ENCODE results near the gene TRAPPC1. TPM values are rescaled to one million over a fixed set of nuclear protein-coding genes. Genes with fewer than 3 reads are reported as not detected.

Gene TRAPPC1
- total RNA-seq, 1 donor from 2014 or later, result 110 TPM

- H3K9me3 ChIP-seq, result no peaks in the 10 kb centered on the region
- H3K27me3 ChIP-seq (ENCODE audit: low read depth), result no peaks in the 10 kb centered on the region
- H3K36me3 ChIP-seq, result peaks cover 96% of the 10 kb centered on the region
- no peak overlapping the region for H3K27ac ChIP-seq
- TF ChIP-seq CTCF (IDR thresholded peaks at IDR 0.05), result no peak
- intact Hi-C loops (cut with DNase I), result no loop called here
- H3K4me1 ChIP-seq, result no peaks in the 10 kb centered on the region
- DNase-seq (no peak), ATAC-seq (no peak)
- H3K4me3 ChIP-seq, result no peak overlapping the region
Measured at GRCh38 chr17:7897090-7897489, 34.7 kb downstream of the TRAPPC1 start.

- Histone ChIP-seq H3K36me3 (peaks cover 95% of the 10 kb centered on the region), H3K4me3 (no peak overlapping the region), H3K9me3 (no peaks in the 10 kb centered on the region), H3K4me1 (peaks cover 5% of the 10 kb centered on the region), H3K27me3 (ENCODE audit: low read depth) (no peaks in the 10 kb centered on the region), H3K27ac (no peak overlapping the region)
- no peak for DNase-seq
- ATAC-seq, result no peak
- no peak for TF ChIP-seq CTCF (IDR thresholded peaks at IDR 0.05)
- intact Hi-C loops (cut with DNase I), result no loop called here
Measured at GRCh38 chr17:7894866-7895265, 36.9 kb downstream of the TRAPPC1 start.

GRCh38 chr17:7894226-7894625 is 37.5 kb downstream of the TRAPPC1 start:
- no peaks in the 10 kb centered on the region for H3K9me3 ChIP-seq
- no peak for TF ChIP-seq CTCF (IDR thresholded peaks at IDR 0.05)
- ATAC-seq (no peak), DNase-seq (no peak)
- no peak overlapping the region for H3K4me3 ChIP-seq
- peaks cover 11% of the 10 kb centered on the region for H3K4me1 ChIP-seq
- intact Hi-C loops (cut with DNase I), result no loop called here
- H3K27ac ChIP-seq, result no peak overlapping the region
- H3K27me3 ChIP-seq (ENCODE audit: low read depth), result no peaks in the 10 kb centered on the region
- H3K36me3 ChIP-seq, result peaks cover 88% of the 10 kb centered on the region

- no peaks in the 10 kb centered on the region for H3K9me3 ChIP-seq
- peaks cover 20% of the 10 kb centered on the region for H3K4me1 ChIP-seq
- H3K27ac ChIP-seq, result no peak overlapping the region
- TF ChIP-seq CTCF (IDR thresholded peaks at IDR 0.05), result no peak
- H3K27me3 ChIP-seq (ENCODE audit: low read depth), result no peaks in the 10 kb centered on the region
- DNase-seq (no peak), ATAC-seq (no peak)
- H3K36me3 ChIP-seq, result peaks cover 79% of the 10 kb centered on the region
- intact Hi-C loops (cut with DNase I), result no loop called here
- H3K4me3 ChIP-seq, result no peak overlapping the region
Measured at GRCh38 chr17:7893187-7893880, 38.4 kb downstream of the TRAPPC1 start.

- peaks cover 43% of the 10 kb centered on the region for H3K36me3 ChIP-seq
- no peaks in the 10 kb centered on the region for H3K27me3 ChIP-seq (ENCODE audit: low read depth)
- H3K4me1 ChIP-seq, result peaks cover 46% of the 10 kb centered on the region
- peak overlapping the region; percentile 15 for H3K4me3 ChIP-seq
- H3K9me3 ChIP-seq, result no peaks in the 10 kb centered on the region
- H3K27ac ChIP-seq, result peak overlapping the region; percentile 92
- DNase-seq (peak; percentile 97), ATAC-seq (peak; percentile 82 to 83)
- TF ChIP-seq CTCF (IDR thresholded peaks at IDR 0.05), result peak; percentile 53
- intact Hi-C loops (cut with DNase I), result no loop called here
Measured at GRCh38 chr17:7889166-7889955, 42.4 kb downstream of the TRAPPC1 start.

All from lower lobe of right lung (tissue), 2 donors.